Neutrophil (primary cell): ENCODE data around the gene NEO1.

Experiments
- H3K27ac ChIP-seq: fragments of 200-600 bp; sonication (generic); 2 replicates; pipeline ENCODE4 v1.5.1; 2016; ENCODE audit warnings: mild to moderate bottlenecking, moderate library complexity
- H3K27me3 ChIP-seq: fragments of 200-600 bp; sonication (generic); 2 replicates; pipeline ENCODE4 v1.6.0; 2016; ENCODE audit warnings: mild to moderate bottlenecking
- H3K36me3 ChIP-seq: fragments of 200-600 bp; sonication (generic); 2 replicates; pipeline ENCODE4 v1.5.1; 2017
- H3K4me1 ChIP-seq, 2 experiments: fragments of 200-600 bp in 1 of 2; sonication (generic) in 1 of 2; 1 replicate in 1 of 2; 2 replicates in 1 of 2; pipeline versions ENCODE4 v1.5.1 to v1.6.1; 2013 to 2016; ENCODE audit warnings: low read depth in 1 of 2, low read length in 1 of 2, mild to moderate bottlenecking in 1 of 2, moderate library complexity in 1 of 2; ENCODE audit not compliant: control insufficient read depth in 1 of 2, insufficient read depth in 1 of 2
- H3K4me3 ChIP-seq, 2 experiments: fragments of 200-600 bp in 1 of 2; sonication (generic) in 1 of 2; 1 replicate in 1 of 2; 2 replicates in 1 of 2; pipeline ENCODE4 v1.5.1; 2013 to 2016; ENCODE audit warnings: low read depth in 1 of 2, low read length in 1 of 2, mild to moderate bottlenecking in 1 of 2, moderate library complexity in 1 of 2
- H3K9me3 ChIP-seq: fragments of 200-600 bp; sonication (generic); 2 replicates; pipeline ENCODE4 v1.5.1; 2016
- TF ChIP-seq, protein P1 (sequence below): fragments of 200-600 bp; sonication (generic); IDR thresholded peaks from 2 replicates; pipeline ENCODE4 v1.5.1; 2016; ENCODE audit warnings: antibody characterized with exemption

NEO1 gene

GRCh38 chr15:73308305-73308704 is 256.0 kb downstream of the NEO1 start:
- Histone ChIP-seq H3K36me3 (no peaks in the 10 kb centered on the region), H3K27me3 (no peaks in the 10 kb centered on the region), H3K9me3 (no peaks in the 10 kb centered on the region), H3K4me3 (no peak overlapping the region), H3K4me1 (peaks cover 29 to 30% of the 10 kb centered on the region in 2 experiments), H3K27ac (no peak overlapping the region)
- TF ChIP-seq, protein P1, sequence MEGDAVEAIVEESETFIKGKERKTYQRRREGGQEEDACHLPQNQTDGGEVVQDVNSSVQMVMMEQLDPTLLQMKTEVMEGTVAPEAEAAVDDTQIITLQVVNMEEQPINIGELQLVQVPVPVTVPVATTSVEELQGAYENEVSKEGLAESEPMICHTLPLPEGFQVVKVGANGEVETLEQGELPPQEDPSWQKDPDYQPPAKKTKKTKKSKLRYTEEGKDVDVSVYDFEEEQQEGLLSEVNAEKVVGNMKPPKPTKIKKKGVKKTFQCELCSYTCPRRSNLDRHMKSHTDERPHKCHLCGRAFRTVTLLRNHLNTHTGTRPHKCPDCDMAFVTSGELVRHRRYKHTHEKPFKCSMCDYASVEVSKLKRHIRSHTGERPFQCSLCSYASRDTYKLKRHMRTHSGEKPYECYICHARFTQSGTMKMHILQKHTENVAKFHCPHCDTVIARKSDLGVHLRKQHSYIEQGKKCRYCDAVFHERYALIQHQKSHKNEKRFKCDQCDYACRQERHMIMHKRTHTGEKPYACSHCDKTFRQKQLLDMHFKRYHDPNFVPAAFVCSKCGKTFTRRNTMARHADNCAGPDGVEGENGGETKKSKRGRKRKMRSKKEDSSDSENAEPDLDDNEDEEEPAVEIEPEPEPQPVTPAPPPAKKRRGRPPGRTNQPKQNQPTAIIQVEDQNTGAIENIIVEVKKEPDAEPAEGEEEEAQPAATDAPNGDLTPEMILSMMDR, result no peak

- H3K27ac ChIP-seq, result no peak overlapping the region
Measured at GRCh38 chr15:73313861-73314260, 261.6 kb downstream of the NEO1 start.

DNA sequence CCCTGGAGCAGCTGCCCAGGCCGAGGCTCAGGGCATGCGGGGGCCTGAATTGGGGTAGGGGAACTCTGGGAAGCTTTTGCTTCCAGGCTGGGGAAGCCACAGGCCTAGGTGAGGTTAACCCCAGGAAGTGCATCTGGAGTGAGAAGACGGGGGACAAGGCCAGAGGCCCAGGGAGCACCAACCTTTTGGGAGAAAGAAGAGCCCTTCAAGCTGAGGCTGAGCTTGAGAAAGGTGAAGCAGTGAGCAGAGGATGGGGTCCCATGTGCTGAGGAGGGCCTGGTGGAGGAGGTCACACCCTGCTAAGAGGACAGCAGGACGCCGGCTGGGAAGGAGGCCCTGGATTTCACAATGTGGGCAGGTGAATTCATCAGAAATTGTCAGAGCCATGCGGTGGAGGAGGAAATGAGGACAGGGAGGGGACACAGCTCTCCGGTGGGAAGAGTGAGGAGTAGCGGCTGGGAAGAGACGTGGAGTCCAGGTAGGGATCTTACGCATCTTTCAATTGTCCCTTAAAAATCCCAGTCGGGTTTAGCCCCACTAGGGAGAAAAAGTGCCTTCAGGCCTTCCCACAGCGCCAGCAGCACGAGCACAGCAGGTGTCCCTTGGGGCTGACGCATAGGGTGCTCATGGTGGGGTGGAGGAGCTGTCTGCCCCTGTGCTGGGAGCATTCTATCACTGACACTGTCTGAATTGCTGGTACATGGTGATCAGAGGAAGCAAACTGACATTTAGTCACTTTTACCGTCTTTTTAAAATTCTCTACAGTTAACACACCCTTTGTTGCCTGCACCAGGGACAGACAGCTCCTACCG is 265.6 kb downstream of the NEO1 start:
- H3K27me3 ChIP-seq, result peaks cover 75% of the 10 kb centered on the region
- no peak overlapping the region for H3K4me3 ChIP-seq
- H3K4me1 ChIP-seq, result no peaks in the 10 kb centered on the region
- H3K36me3 ChIP-seq, result no peaks in the 10 kb centered on the region
- TF ChIP-seq, protein P1, result no peak
- H3K9me3 ChIP-seq, result no peaks in the 10 kb centered on the region
- no peak overlapping the region for H3K27ac ChIP-seq

More at GRCh38 chr15:73313861-73314260, 261.6 kb downstream of the NEO1 start:
- peaks cover 48% of the 10 kb centered on the region for H3K27me3 ChIP-seq
- no peaks in the 10 kb centered on the region for H3K36me3 ChIP-seq
- no peaks in the 10 kb centered on the region for H3K4me1 ChIP-seq
- TF ChIP-seq, protein P1, result no peak
- H3K4me3 ChIP-seq, result no peak overlapping the region
- H3K9me3 ChIP-seq, result no peaks in the 10 kb centered on the region

GRCh38 chr15:73318463-73319351 is 266.4 kb downstream of the NEO1 start:
- Histone ChIP-seq H3K4me3 (no peak overlapping the region), H3K27me3 (peaks cover 75% of the 10 kb centered on the region), H3K27ac (no peak overlapping the region), H3K36me3 (no peaks in the 10 kb centered on the region), H3K9me3 (no peaks in the 10 kb centered on the region), H3K4me1 (no peaks in the 10 kb centered on the region)
- TF ChIP-seq, protein P1, result no peak

DNA sequence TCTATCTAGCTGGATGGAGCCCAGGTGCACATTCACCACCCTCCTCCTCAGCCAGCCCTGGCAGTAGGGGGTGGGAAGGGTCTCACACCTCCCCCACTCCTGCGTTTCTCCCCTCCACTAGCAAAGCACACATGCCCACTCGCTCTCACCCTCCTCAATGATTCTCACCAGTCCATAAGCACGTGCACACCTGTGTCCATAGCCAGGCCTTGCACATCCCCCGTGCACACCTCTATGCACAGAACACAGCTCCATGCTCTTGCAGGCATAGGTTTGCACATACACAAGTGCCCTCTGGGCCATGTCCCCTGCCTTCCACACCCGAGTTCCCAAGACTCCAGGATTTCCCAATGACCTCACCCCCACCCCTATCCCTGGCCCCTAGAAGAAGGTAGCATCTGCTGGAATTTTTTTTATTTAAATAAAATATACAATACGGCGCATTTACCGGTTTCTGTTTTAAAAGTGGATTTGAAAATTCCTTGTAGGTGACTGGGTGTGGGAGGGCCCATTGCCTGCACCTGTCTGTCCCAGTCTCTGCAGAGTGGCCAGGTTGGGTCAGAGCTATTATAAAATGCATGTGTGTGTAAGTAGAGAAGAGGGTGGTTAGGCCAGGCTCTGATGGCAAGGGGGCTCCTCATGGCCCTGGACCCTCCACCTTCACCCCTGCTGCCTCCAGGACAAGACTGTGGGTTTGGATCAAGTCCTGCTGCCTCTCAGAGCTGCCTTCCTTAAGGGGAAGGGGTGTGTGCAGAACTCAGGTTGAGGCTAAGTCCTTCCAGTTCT is 267.4 kb downstream of the NEO1 start:
- Histone ChIP-seq H3K4me3 (no peak overlapping the region), H3K9me3 (no peaks in the 10 kb centered on the region), H3K36me3 (no peaks in the 10 kb centered on the region), H3K4me1 (no peaks in the 10 kb centered on the region), H3K27me3 (peaks cover 71% of the 10 kb centered on the region), H3K27ac (no peak overlapping the region)
- TF ChIP-seq, protein P1, result no peak
